HAP-1 (cell line): ENCODE results near the gene AKIRIN1.
A peak's percentile ranks its signal among the peaks of the same experiment; 100 is the strongest.
"Not testable (repeated sequence)": the region's sequence is repeated elsewhere in the genome, so short reads cannot be mapped to it uniquely, and the experiment has no call there.

Experiments used
- DNase-seq, 2 experiments: peaks; one replicate each; pipeline ENCODE4 v3.0.0-alpha.2; 2016 to 2020; ENCODE audit warnings: low spot score in 2 of 2
- H3K27me3 ChIP-seq: fragments of 250-450 bp; sonication (Bioruptor Pico); 2 replicates; pipeline ENCODE4 v1.5.1; 2020; ENCODE audit warnings: low read depth, mild to moderate bottlenecking, moderate library complexity
- H3K36me3 ChIP-seq: fragments of 250-450 bp; sonication (Bioruptor Pico); replicated peaks from 2 replicates; pipeline ENCODE4 v1.5.1; 2020; ENCODE audit warnings: mild to moderate bottlenecking
- H3K4me1 ChIP-seq: fragments of 250-450 bp; sonication (Bioruptor Pico); 2 replicates; pipeline ENCODE4 v1.5.1; 2020; ENCODE audit warnings: mild to moderate bottlenecking
- H3K4me3 ChIP-seq: fragments of 250-450 bp; sonication (Bioruptor Pico); 2 replicates; pipeline ENCODE4 v1.5.1; 2020; ENCODE audit warnings: mild to moderate bottlenecking, moderate library complexity
- H3K9me3 ChIP-seq: fragments of 250-450 bp; sonication (Bioruptor Pico); 2 replicates; pipeline ENCODE4 v1.5.1; 2020; ENCODE audit warnings: mild to moderate bottlenecking, moderate library complexity
- in situ Hi-C: fragments of 300-500 bp; cut with MboI; formaldehyde crosslinking; loops from 3 replicates; pipeline ENCODE4 v1.14.3; 2020; ENCODE audit warnings: low sequenced_read_pairs, inconsistent platforms, mixed read lengths

AKIRIN1 gene

GRCh38 chr1:39044762-39045161, 53.7 kb downstream of the AKIRIN1 start:
- no peaks in the 10 kb centered on the region for H3K9me3 ChIP-seq
- no peak for DNase-seq
- H3K4me1 ChIP-seq: no peaks in the 10 kb centered on the region
- in situ Hi-C loops: no loop called here
- H3K36me3 ChIP-seq: no peaks in the 10 kb centered on the region; the same call in 1 of the 2 replicates
- no peaks in the 10 kb centered on the region for H3K27me3 ChIP-seq
- H3K4me3 ChIP-seq: no peak overlapping the region

- Histone ChIP-seq H3K36me3 (no peaks in the 10 kb centered on the region; the same call in 1 of the 2 replicates), H3K4me3 (no peak overlapping the region), H3K4me1 (no peaks in the 10 kb centered on the region), H3K9me3 (no peaks in the 10 kb centered on the region), H3K27me3 (no peaks in the 10 kb centered on the region)
- in situ Hi-C loops: no loop called here
- no peak for DNase-seq
Measured at GRCh38 chr1:39045231-39045630, 54.2 kb downstream of the AKIRIN1 start.

- in situ Hi-C loops: no loop called here
- Histone ChIP-seq H3K27me3 (no peaks in the 10 kb centered on the region), H3K4me3 (no peak overlapping the region), H3K4me1 (peaks cover 3% of the 10 kb centered on the region), H3K36me3 (no peaks in the 10 kb centered on the region; the same call in 1 of the 2 replicates), H3K9me3 (no peaks in the 10 kb centered on the region)
- no peak for DNase-seq
Measured at GRCh38 chr1:39046613-39047210, 55.6 kb downstream of the AKIRIN1 start.

DNA sequence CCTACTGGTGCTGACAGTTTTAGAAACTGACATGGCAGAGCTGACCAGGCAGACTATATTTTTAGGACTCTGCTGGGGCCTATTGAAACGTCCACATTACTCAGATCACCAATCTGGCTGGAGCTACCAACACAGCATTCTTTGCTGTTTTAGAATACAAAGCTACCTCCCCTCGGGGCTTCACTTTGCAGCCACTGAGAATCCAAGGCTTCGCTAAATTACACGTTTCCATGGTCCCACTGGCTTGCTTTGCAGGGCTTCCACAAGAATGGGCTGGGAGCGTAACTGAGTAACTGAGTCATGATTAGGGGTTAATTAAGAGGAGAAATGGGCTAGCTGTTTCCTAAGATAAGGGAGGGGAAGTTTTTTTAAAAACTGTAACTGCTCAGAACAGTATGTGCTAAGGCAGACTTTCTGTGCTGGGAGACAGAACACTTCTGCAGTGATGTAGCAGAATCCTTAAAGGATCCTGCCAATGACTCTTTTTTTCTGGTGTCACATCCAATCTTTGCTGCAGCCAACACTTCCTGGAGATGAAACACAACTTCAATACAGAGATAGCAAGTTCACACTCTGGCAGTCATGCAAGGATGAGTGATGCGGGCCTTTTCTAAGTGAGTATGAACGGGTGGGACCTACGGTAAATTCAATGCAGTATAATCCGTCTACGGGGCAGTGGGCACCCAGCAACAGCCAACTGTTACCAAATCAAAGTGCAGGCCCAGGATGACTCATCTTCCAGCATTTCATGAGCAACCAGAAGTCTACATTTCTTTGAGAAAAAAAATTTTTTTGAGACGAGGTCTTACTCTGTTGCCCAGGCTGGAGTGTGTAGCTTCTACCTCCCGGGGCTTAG, 56.5 kb downstream of the AKIRIN1 start:
- DNase-seq: no peak
- no peaks in the 10 kb centered on the region for H3K27me3 ChIP-seq
- no peaks in the 10 kb centered on the region; the same call in 1 of the 2 replicates for H3K36me3 ChIP-seq
- H3K4me1 ChIP-seq: peaks cover 10% of the 10 kb centered on the region
- H3K4me3 ChIP-seq: no peak overlapping the region
- in situ Hi-C loops: no loop called here
- no peaks in the 10 kb centered on the region for H3K9me3 ChIP-seq

DNA sequence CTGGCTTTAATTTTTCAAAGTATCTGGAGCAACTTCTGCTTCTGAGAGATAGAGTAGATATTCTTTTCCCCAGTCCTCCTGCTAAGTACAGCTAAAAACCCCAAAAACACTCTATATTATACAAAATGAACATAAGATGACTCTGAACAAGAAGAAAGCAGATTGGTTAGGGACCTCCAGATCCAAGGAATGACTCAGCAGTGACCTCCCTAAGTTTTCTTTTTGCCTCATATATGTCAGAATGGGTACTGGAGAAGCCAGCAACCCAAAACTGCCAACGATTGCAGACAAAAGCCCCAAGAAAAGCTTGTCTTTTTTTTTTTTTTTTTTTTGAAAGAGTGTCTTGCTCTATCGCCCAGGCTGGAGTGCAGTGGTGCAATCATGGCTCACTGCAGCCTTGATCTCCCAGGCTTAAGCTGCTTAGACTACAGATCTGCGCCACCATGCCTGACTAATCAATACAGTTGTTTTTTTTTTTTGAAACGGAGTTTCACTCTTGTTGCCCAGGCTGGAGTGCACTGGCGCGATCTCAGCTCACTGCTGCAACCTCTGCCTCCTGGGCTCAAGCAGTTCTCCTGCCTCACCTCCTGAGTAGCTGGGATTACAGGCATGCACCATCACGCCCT, 57.8 kb downstream of the AKIRIN1 start:
- DNase-seq: no peak
- in situ Hi-C loops: no loop called here
- Histone ChIP-seq H3K4me3 (no peak overlapping the region), H3K36me3 (no peaks in the 10 kb centered on the region; the same call in 1 of the 2 replicates), H3K9me3 (no peaks in the 10 kb centered on the region), H3K4me1 (peaks cover 10% of the 10 kb centered on the region), H3K27me3 (no peaks in the 10 kb centered on the region)

- in situ Hi-C loops: no loop called here
- no peaks in the 10 kb centered on the region; the same call in 1 of the 2 replicates for H3K36me3 ChIP-seq
- no peaks in the 10 kb centered on the region for H3K27me3 ChIP-seq
- peaks cover 10% of the 10 kb centered on the region for H3K4me1 ChIP-seq
- no peaks in the 10 kb centered on the region for H3K9me3 ChIP-seq
- no peak for DNase-seq
- H3K4me3 ChIP-seq: no peak overlapping the region
Measured at GRCh38 chr1:39050001-39050400, 58.9 kb downstream of the AKIRIN1 start.

DNA sequence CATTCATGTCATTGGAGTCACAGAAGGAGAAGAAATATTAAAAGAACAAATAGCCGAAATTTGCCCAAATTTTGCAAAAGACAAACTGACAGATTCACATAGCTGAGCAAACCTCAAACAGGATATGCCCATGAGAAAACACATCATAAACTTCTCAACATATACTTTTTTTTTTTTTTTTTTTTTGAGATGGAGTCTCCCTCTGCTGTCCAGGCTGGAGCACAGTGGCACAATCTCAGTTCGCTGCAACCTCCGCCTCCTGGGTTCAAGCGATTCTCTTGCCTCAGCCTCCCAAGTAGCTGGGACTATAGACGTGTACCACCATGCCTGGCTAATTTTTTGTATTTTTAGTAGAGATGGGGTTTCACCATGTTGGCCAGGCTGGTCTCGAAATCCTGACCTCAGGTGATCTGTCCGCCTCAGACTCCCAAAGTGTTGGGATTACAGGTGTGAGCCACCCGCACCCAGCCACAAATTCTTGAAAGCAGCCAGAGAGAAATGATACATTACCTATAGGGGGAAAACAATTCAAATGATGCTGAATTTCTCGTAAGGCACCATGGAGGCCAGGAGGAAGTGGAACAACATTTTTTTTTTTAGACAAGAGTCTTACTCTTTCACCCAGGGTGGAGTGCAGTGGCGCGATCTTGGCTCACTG, 60.2 kb downstream of the AKIRIN1 start:
- DNase-seq, H3K36me3 ChIP-seq, in situ Hi-C loops, H3K9me3 ChIP-seq, H3K27me3 ChIP-seq, H3K4me3 ChIP-seq: not testable (repeated sequence)
- H3K4me1 ChIP-seq: peaks cover 10% of the 10 kb centered on the region

DNA sequence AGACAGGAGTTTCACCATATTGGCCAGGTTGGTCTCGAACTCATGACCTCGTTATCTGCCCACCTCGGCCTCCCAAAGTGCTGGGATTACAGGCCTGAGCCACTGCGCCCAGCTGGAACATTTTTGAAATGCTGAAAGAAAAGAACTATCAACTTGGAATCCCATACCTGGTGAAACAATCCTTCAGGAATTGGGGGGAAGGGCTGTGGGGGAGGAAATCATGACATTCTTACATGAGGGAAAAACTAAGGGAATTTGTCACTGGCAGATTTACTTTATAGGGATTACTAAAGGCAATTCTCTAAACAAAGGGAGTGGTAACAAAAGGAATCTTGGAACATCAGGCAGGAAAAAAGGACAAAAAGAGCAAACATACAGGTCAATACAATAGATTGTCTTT, 60.9 kb downstream of the AKIRIN1 start:
- no peak overlapping the region for H3K4me3 ChIP-seq
- no peaks in the 10 kb centered on the region for H3K9me3 ChIP-seq
- in situ Hi-C loops: no loop called here
- no peaks in the 10 kb centered on the region; the same call in 1 of the 2 replicates for H3K36me3 ChIP-seq
- DNase-seq: peak; percentile 74 to 88
- no peaks in the 10 kb centered on the region for H3K27me3 ChIP-seq
- peaks cover 10% of the 10 kb centered on the region for H3K4me1 ChIP-seq

DNA sequence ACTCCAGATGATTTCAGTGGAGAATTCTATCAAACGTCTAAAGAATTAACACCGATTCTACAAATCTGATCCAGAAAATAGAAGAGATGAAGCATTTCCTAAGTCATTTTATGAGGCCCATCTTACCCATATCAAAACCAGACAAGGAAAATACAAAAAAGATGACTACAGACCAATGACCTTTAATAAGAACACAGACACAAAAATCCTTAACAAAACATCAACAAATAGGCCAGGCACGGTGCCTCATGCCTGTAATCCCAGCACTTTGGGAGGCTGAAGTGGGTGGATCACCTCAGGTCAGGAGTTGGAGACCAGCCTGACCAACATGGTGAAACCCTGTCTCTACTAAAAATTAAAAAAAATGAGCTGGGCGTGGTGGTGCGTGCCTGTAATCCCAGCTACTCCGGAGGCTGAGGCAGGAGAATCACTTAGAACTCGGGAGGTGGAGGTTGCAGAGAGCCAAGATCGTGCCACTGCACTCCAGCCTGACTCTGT, 64.2 kb downstream of the AKIRIN1 start:
- peaks cover 10% of the 10 kb centered on the region for H3K4me1 ChIP-seq
- H3K36me3 ChIP-seq, H3K27me3 ChIP-seq, H3K9me3 ChIP-seq, H3K4me3 ChIP-seq, in situ Hi-C loops, DNase-seq: not testable (repeated sequence)
